HG02798 (cell line): ENCODE data around the gene GIPC1.
"Not testable (repeated sequence)": the region's sequence is repeated elsewhere in the genome, so short reads cannot be mapped to it uniquely, and the experiment has no call there.

ENCODE experiments used
- ATAC-seq: cut with Tn5 transposase; IDR thresholded peaks from one replicate; pipeline ENCODE4 v1.9.1; 2021; ENCODE audit warnings: mild to moderate bottlenecking; ENCODE audit not compliant: unreplicated experiment, poor library complexity

The GIPC1 gene

DNA sequence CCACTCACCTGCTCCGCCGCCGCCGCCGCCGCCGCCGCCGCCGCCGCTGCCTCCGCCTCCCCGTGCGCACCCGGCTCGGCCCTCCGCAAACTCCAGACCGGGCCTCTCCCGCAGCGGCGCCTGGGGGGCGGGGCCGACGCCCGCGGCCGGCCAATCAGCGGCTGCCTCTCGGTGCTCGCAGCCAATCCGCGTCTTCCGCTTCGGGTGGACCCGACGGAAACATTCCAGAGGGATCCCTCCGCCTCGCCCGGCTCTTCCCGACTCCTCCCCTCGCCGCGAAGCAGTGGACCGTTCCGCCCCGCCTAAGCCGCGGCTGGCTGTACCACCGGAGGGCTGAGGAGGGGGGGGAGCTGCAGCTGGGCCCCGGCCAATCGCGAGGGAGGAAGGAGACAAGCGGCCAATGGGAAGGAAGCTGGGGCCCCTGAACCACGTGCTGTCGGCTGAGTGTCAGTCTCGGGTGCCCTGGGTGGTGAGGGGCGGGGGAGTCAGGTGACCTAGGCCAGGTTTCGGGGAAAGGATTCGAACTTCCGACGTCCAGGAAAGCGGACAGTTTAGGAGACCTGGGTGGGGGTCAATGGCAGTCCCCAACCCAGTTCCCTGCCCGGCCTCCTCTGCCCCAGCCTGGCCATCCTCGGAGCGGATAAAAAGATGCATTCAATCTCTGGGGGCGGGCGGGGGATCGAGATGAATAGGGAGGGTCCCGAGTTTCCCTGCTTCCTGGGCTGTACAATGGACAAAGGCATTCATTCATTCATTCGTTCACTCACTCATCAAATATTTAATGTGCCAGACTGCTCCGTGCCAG lies at the start of gene GIPC1:
TSS of gene GIPC1 (minus strand) at position 99 of the 805 bp plus-strand sequence. CDS start 13,151 bp downstream, outside the sequence.
- ATAC-seq: peak; percentile 89

- ATAC-seq: no peak
Measured at GRCh38 chr19:14545716-14546082, 49.8 kb upstream of the GIPC1 start.

DNA sequence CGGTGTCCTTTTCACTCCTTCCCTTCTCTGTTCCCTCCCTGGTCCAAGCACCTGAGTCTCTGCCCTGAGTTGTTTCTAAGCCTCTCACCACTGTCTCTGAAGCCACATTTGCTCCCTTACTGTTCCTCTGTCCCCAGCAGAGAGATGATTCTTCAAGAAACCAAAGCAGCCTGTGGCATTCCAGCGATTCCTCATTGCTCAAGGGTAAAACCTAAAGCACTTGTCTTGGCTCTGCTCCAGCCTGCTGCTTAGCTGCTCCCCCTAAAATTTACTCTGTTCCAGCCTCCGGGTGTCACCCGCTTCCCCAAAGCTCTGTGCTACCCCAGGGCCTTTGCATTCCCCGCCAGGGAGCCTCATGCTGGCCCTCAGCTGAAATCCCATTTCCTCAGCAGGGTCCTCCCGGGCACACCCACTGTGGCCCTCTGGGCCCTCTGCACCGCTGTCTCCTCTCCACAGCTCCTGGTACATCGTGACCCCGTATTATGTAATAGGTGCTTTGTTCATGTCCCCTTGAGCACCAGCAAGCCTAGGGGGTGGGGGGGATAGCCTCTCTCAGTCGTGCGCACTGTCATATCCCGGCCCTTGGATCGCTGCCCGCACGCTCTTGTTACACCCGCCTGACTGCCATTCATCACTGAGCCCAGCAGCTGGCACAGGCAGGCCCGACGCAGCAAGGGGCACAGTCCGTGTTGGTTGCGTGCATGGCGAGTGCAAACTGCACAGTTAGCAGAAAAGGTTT lies 49.2 kb upstream of the GIPC1 start:
- no peak for ATAC-seq

- no peak for ATAC-seq
Measured at GRCh38 chr19:14544047-14544446, 48.1 kb upstream of the GIPC1 start.

GRCh38 chr19:14542711-14543328 lies 46.9 kb upstream of the GIPC1 start:
- ATAC-seq: no peak

DNA sequence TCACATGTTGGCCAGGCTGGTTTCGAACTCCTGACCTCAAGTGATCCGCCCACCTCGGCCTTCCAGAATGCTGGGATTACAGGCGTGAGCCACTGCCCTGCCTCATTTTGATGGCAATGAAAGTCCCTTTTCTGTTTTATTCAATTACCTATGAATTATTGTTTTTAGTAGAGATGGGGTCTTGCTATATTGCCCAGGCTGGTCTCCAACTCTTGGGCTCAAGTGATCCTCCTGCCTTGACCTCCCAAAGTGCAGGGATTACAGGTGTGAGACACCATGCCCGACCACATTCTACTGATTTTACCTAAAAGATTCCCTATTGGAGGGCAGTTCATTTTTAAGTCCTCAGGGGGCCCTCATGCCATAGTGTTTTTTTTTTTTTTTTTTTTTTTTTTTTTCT lies 46.1 kb upstream of the GIPC1 start:
- not testable (repeated sequence) for ATAC-seq

DNA sequence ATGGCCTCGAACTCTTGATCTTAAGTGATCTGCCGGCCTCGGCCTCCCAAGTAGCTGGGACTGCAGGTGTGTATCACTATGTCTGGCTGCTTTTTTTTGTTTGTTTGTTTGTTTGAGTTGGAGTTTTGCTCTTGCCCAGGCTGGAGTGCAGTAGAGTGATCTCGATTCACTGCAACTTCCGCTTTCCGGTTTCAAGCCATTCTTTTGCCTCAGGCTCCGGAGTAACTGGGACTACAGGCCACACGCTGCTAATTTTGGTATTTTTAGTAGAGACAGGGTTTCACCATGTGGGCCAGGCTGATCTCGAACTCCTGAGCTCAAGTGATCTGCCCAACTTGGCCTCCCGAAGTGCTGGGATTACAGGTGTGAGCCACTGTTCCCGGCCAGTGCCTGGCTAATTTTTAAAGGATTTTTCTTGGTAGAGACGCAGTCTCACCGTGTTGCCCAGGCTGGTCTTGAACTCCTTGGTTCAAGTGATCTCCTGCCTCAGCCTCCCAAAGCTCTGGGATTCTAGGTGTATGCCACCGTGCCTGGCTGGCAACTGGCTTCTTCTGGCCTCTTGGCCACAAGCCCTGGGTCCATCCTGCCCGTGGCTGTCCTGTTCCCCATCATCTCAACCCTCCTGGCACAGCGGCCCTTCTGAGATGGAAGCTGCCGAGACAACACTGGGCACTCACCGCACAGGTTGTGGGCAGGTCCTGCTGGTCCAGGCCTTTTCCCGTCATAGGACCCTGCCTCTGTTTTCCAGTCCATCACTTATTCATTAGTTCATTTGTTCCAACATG lies 45.0 kb upstream of the GIPC1 start:
- ATAC-seq: no peak

- no peak for ATAC-seq
Measured at GRCh38 chr19:14536926-14537692, 41.2 kb upstream of the GIPC1 start.

GRCh38 chr19:14533450-14533849 lies 37.5 kb upstream of the GIPC1 start:
- no peak for ATAC-seq

- ATAC-seq: no peak
Measured at GRCh38 chr19:14530506-14530905, 34.6 kb upstream of the GIPC1 start.

DNA sequence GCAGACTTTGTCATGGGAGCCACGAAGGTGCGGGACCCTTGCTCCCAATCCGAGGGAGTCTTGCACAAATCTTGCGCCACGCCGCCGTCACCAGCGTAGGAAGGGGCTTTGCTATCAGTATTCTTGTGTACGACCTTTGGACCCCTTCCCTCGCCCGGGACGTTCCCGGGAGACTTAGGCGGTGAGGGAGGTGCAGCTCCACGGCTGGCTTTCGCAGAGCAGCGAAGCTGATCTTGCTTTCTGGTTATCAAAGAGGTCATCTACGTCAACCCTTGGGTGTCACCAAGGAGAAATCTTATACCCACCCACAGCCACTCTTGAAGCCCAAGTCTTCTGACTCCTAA lies 34.0 kb upstream of the GIPC1 start:
- no peak for ATAC-seq

GRCh38 chr19:14529254-14530004 lies 33.5 kb upstream of the GIPC1 start, which contains the start of gene TECR:
TSS of gene TECR (plus strand) at chr19:14529594. CDS start at chr19:14529697, 103 bp downstream.
- peak; percentile 97 for ATAC-seq

DNA sequence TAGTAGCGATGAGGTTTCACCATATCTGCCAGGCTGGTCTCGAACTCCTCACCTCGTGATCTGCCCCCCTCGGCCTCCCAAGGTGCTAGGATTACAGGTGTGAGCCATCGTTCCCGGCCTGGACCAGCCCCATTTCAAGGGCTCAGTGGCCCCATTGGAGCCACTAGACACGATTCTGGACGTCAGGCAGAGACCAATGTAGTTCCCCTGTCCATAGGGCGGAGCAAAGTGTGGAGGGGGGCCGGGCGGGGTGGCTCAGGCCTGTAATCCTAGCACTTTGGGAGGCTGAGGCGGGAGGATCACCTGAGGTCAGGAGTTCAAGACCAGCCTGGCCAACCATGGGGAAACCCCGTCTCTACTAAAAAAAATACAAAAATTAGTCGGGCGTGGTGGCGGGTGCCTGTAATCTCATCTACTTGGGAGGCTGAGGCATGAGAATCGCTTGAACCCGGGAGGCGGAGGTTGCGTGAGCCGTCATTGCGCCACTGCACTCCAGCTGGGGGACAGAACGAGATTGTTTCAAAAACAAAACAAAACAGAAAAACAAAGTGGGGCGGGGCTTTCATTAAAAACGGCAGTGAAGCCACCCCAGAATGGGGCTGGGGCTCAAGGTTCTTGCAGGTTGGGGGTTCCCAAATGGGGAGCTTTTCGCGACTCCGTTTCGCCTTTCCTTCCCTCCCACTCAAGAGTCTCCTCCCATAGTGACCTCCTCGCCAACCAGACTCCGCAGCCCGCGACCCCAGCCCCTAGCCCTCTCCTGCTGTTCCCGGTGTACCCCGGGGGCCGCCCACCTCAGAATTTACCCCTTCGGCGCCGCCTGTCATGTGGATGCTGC lies 32.7 kb upstream of the GIPC1 start:
- ATAC-seq: no peak

DNA sequence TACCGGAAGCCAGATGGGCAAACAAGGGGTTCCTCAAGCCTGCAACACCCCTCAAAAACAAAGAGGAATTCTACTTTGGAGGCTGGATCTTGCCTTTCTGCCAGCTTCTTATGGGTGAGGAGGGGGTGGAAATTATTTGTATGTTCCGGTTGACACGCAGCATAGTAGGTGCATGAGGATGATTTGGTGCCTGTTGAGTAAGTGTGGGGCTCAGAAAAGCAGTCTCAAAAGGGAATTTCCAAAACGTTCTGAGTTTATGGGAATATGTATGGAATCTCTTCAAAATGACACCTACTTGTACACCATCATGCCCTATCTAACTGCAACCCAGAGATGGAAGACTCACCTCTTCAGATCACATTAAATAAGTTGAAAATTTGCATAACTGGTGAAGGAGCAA lies 30.5 kb upstream of the GIPC1 start:
- no peak for ATAC-seq

DNA sequence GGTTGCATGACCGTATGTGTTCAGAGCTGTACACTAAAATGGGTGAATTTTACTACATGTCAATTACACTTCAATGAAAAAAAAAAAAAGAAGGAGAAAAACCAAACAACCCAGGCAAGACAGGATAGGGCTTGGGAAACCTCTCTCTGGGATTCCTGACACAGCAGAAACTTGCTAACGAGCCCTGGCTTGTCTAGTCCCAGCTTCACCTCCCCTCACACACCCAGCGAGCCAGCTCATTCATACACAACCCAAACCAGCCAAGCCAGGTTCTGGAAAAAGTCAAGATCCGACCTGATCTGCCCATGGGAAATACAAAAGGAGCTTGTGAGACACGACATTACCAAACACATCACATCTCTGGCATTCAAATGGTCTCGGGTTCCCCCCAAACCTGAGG lies 29.8 kb upstream of the GIPC1 start:
- ATAC-seq: no peak

DNA sequence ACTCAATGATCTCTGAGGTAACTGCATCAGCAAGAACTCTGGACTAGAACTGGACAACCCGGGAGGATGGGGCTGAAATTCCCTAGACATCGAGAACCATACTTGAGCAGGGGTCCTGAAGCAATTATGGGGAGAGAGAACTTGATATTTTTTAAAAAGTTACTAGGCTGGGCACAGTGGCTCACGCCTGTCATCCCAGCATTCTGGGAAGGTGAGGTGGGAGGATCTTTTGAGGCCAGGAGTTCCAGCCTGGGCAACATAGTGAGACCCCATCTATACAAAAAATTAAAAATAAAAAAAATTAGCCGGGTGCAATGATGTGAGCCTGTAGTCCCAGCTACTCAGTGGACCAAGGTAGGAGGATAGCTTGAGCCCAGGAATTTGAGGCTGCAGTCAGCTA lies 24.6 kb upstream of the GIPC1 start:
- no peak for ATAC-seq

DNA sequence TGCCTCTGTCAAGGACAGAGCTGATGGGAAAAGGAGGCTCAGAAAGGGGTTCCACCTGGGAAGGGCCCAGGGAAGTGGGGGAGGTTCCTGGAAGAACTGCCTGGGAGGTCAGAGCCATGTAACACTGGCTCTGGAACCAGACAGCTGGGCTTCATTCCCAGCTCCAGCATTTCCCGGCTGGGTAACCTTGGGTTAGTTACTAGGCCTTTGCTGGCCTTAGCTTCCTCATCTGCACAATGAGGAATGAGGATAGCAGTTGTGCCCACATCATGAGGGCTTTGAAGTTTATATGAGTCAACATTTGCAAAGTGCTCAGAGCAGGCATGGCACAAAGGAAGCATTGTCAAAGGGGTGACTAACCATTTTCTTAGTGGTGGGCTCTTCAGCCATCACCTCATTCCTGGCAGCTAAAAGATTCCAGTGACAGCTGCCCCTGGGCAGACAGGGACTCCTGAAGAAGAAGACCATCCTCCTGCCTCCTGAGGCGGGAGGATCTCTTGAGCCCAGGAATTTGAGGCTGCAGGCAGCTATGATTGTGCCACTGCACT lies 24.0 kb upstream of the GIPC1 start:
- no peak for ATAC-seq

DNA sequence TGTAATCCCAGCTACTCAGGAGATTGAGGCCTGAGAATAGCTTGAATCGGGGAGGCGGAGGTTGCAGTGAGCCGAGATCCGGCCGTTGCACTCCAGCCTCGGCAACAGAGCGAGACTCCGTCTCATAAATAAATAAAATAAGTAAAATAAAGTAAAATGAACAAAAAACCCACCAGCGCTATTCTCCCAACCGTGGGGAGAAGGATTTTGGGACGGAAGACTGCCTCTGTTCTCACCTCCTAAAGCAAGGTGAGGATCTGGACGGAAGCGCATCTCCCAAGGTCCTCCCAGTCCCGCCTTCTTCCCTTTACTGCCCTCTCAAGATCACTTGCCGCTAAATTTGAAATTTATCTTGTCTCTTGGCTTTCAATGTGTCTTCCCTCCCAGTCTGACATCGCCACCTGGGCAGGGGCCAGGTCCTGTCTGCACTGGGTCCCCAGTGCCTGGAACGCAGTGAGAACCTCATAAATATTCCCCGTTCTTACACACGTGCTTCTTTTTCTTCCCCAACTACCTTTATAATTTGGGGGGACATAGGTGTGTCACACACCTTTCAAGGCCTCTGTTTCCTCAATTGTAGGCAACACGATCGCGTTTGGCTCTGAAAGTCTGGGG lies 23.4 kb upstream of the GIPC1 start:
- ATAC-seq: no peak
